Immature natural killer cell (primary cell): ENCODE data around the gene BGN. TPM values are rescaled to one million over a fixed set of nuclear protein-coding genes. Genes with fewer than 3 reads are reported as not detected.

Source experiments
- DNase-seq, 3 donors: peaks; one replicate each; pipeline ENCODE4 v3.0.0; 2022; ENCODE audit warnings: mixed read lengths in 1 of 3
- H3K27ac Mint-ChIP-seq, 6 donors: one replicate each; pipeline ENCODE4 v1.8.0; 2020; ENCODE audit warnings: mixed read lengths in 6 of 6, mild to moderate bottlenecking in 5 of 6, inconsistent platforms in 4 of 6, moderate library complexity in 3 of 6
- H3K27me3 Mint-ChIP-seq, 3 donors: one replicate each; pipeline ENCODE4 v1.8.0; 2020 to 2021; ENCODE audit warnings: low read depth in 3 of 3, mild to moderate bottlenecking in 3 of 3, mixed read lengths in 3 of 3, moderate library complexity in 3 of 3, inconsistent platforms in 1 of 3
- H3K36me3 Mint-ChIP-seq, 3 donors: one replicate each; pipeline ENCODE4 v1.8.0; 2020; ENCODE audit warnings: mixed read lengths in 3 of 3, inconsistent platforms in 2 of 3, mild to moderate bottlenecking in 2 of 3
- H3K4me1 Mint-ChIP-seq, 2 donors: one replicate each; pipeline ENCODE4 v1.8.0; 2020; ENCODE audit warnings: inconsistent platforms in 2 of 2, mild to moderate bottlenecking in 2 of 2, mixed read lengths in 2 of 2, moderate library complexity in 1 of 2
- H3K4me3 Mint-ChIP-seq, 5 donors: one replicate each; pipeline ENCODE4 v1.8.0; 2020; ENCODE audit warnings: mild to moderate bottlenecking in 5 of 5, mixed read lengths in 5 of 5, inconsistent platforms in 3 of 5, moderate library complexity in 3 of 5
- H3K9me3 Mint-ChIP-seq, 6 donors: one replicate each; pipeline ENCODE4 v1.8.0; 2020; ENCODE audit warnings: mild to moderate bottlenecking in 6 of 6, mixed read lengths in 6 of 6, inconsistent platforms in 4 of 6, moderate library complexity in 3 of 6
- polyA plus RNA-seq, 3 donors: library from polyadenylated mRNA; unstranded; fragments of 300-500 nt; fragmentation: Illumina TruSeq; gene quantifications; one replicate each; pipeline ENCODE4 v1.2.3, GENCODE V29; 2021

Gene BGN
- polyA plus RNA-seq, 3 donors from 2014 or later, result not detected

GRCh38 chrX:153549807-153550206 is 55.0 kb downstream of the BGN start:
- Mint-ChIP-seq H3K27me3 (peaks cover 0 to under 1% (median 0%) of the 10 kb centered on the region in 3 donors), H3K36me3 (no peaks in the 10 kb centered on the region), H3K9me3 (no peaks in the 10 kb centered on the region), H3K27ac (no peak overlapping the region), H3K4me1 (no peaks in the 10 kb centered on the region), H3K4me3 (no peak overlapping the region)
- DNase-seq, result no peak

- H3K27ac Mint-ChIP-seq, result no peak overlapping the region
- no peaks in the 10 kb centered on the region for H3K9me3 Mint-ChIP-seq
- H3K4me1 Mint-ChIP-seq, result no peaks in the 10 kb centered on the region
Observed at GRCh38 chrX:153551135-153551534, 56.4 kb downstream of the BGN start.

GRCh38 chrX:153554519-153555167 is 59.9 kb downstream of the BGN start:
- Mint-ChIP-seq H3K27ac (no peak overlapping the region), H3K27me3 (no peaks in the 10 kb centered on the region), H3K4me1 (no peaks in the 10 kb centered on the region), H3K4me3 (no peak overlapping the region), H3K36me3 (no peaks in the 10 kb centered on the region), H3K9me3 (no peaks in the 10 kb centered on the region)
- peak; percentile 7 to 33 (median 30) for DNase-seq

More at GRCh38 chrX:153551135-153551534, 56.4 kb downstream of the BGN start:
- Mint-ChIP-seq H3K36me3 (no peaks in the 10 kb centered on the region), H3K27me3 (no peaks in the 10 kb centered on the region), H3K4me3 (no peak overlapping the region)
- DNase-seq, result no peak

- H3K4me3 Mint-ChIP-seq, result no peak overlapping the region
- H3K27ac Mint-ChIP-seq, result no peak overlapping the region
- no peaks in the 10 kb centered on the region for H3K4me1 Mint-ChIP-seq
- no peak for DNase-seq
- H3K27me3 Mint-ChIP-seq, result peaks cover 0 to 3% (median 0%) of the 10 kb centered on the region in 3 donors
- no peaks in the 10 kb centered on the region for H3K36me3 Mint-ChIP-seq
- H3K9me3 Mint-ChIP-seq, result no peaks in the 10 kb centered on the region
Observed at GRCh38 chrX:153556767-153557166, 62.0 kb downstream of the BGN start.

- H3K9me3 Mint-ChIP-seq, result no peaks in the 10 kb centered on the region
- no peak overlapping the region for H3K4me3 Mint-ChIP-seq
- H3K36me3 Mint-ChIP-seq, result no peaks in the 10 kb centered on the region
- no peaks in the 10 kb centered on the region for H3K4me1 Mint-ChIP-seq
- H3K27ac Mint-ChIP-seq, result no peak overlapping the region
- DNase-seq, result no peak
- peaks cover 0 to 3% (median 0%) of the 10 kb centered on the region in 3 donors for H3K27me3 Mint-ChIP-seq
Observed at GRCh38 chrX:153557618-153558355, 63.0 kb downstream of the BGN start.

Other genes with a start within 250 kb of the BGN start
- not detected for gene PNMA6F, start 173.2 kb upstream of the BGN start, polyA plus RNA-seq
- gene ZNF275, start 160.8 kb upstream of the BGN start, polyA plus RNA-seq, result 1 to 10 TPM; 3.1 to 5.2 (median 3.2) TPM
- gene PNMA6E, start 93.6 kb upstream of the BGN start, polyA plus RNA-seq, result not detected
- gene ZFP92, start 83.5 kb upstream of the BGN start, polyA plus RNA-seq, result under 1 TPM in 2 of 3 donors, not detected in 1; 0.19 to 0.45 TPM
- gene TREX2, start 48.9 kb upstream of the BGN start, polyA plus RNA-seq, result under 1 TPM in 2 of 3 donors, not detected in 1; 0.64 to 0.67 TPM
- gene HAUS7, start 24.4 kb upstream of the BGN start, polyA plus RNA-seq, result 10 to 100 TPM; 36.3 to 49.5 (median 43.2) TPM
- gene ATP2B3, start 22.7 kb downstream of the BGN start, polyA plus RNA-seq, result not detected
- 10 to 100 TPM; 36.7 to 42.8 (median 38.4) TPM for gene CCNQ, start 104.2 kb downstream of the BGN start, polyA plus RNA-seq
- gene DUSP9, start 152.2 kb downstream of the BGN start, polyA plus RNA-seq, result not detected
- not detected for gene PNCK, start 178.8 kb downstream of the BGN start, polyA plus RNA-seq
- under 1 TPM in 2 of 3 donors, not detected in 1; 0.07 to 0.09 TPM for gene SLC6A8, start 192.9 kb downstream of the BGN start, polyA plus RNA-seq
- 100 to 1,000 TPM; 367 to 491 (median 373) TPM for gene BCAP31, start 229.4 kb downstream of the BGN start, polyA plus RNA-seq
- 1 to 10 TPM; 1.7 to 3.2 (median 2.0) TPM for gene ABCD1, start 229.9 kb downstream of the BGN start, polyA plus RNA-seq